ENCODE results near the gene SLC22A1. TPM values are rescaled to one million over a fixed set of nuclear protein-coding genes. Genes with fewer than 3 reads are reported as not detected.

The SLC22A1 gene
- total and polyA plus RNA-seq, 10 of the 15 experiments (the other 5 are each of a cell fraction or from before 2014, with no cell fraction given): 0.09 to 0.28 (median 0.15) TPM; not detected in 3

- Histone ChIP-seq H3K9me3 (replicated peaks; ENCODE audit: control insufficient read depth, insufficient read depth, low read length) (no peaks in the 10 kb centered on the region), H3K4me1 (ENCODE audit: control insufficient read depth, insufficient read depth, low read length) (no peaks in the 10 kb centered on the region), H3K9ac (ENCODE audit: control insufficient read depth, insufficient read depth, low read length) (no peak overlapping the region), H3K27me3 (replicated peaks in 1 of 2; ENCODE audit: control insufficient read depth in 2 of 2, insufficient read depth in 2 of 2, low read length in 1 of 2) (no peaks in the 10 kb centered on the region), H3K27ac (ENCODE audit: control insufficient read depth, insufficient read depth) (no peak overlapping the region), H3K4me2 (ENCODE audit: control insufficient read depth, insufficient read depth) (no peak overlapping the region), H3K79me2 (ENCODE audit: control insufficient read depth, insufficient read depth, low read length) (no peaks in the 10 kb centered on the region), H3K4me3 (no peak overlapping the region), H2AFZ (ENCODE audit: control insufficient read depth, low read depth, low read length) (no peak overlapping the region), H4K20me1 (ENCODE audit: control insufficient read depth, insufficient read depth) (no peaks in the 10 kb centered on the region), H3K36me3 (ENCODE audit: control insufficient read depth in 2 of 2, insufficient read depth in 2 of 2, low read length in 1 of 2) (peaks cover 24 to 30% of the 10 kb centered on the region in 2 experiments)
- intact Hi-C loops (cut with micrococcal nuclease; ENCODE audit: unreplicated experiment) (no loop called here), in situ Hi-C loops (cut with MboI) (no loop called here)
- ChIA-PET RAD21 (ENCODE audit: unreplicated experiment) (interaction anchor here (0.5 kb wide), 1 partner anchor 226 kb away, joined by 3 read pairs; no protein-coding TSS in a partner anchor), CTCF (interaction anchor here (1.2 to 2.3 kb wide), 3 partner anchors 11 to 367 kb away, joined by 3 to 6 read pairs (median 6); no protein-coding TSS in a partner anchor), POLR2A (no interaction called here), SMC1A (ENCODE audit: uncharacterized antibody, unreplicated experiment) (no interaction called here)
- WGBS (ENCODE audit: insufficient coverage, insufficient replicate concordance, low lambda C conversion rate, missing lambda C conversion rate): 93% methylated on average over 21 of the region's 21 CpGs
- FAIRE-seq (no peak), DNase-seq (ENCODE audit: low read depth, low spot score) (no peak), ATAC-seq (no peak)
- BruUV-seq (replicated peaks): no TSS peak
- TF ChIP-seq PML (IDR thresholded peaks at IDR 0.05; ENCODE audit: low read length): no peak
- no peak for TF ChIP-seq GATAD2B (conservative IDR thresholded peaks at IDR 0.05; ENCODE audit: low read depth)
- no peak for TF ChIP-seq MLLT1 (IDR thresholded peaks at IDR 0.05)
- no peak for TF ChIP-seq ETV6 (conservative IDR thresholded peaks at IDR 0.05 in 1 of 2, IDR thresholded peaks at IDR 0.05 in 1 of 2; ENCODE audit: borderline replicate concordance in 1 of 2, low read depth in 1 of 2)
- no peak for TF ChIP-seq IRF4 (IDR thresholded peaks at IDR 0.05; ENCODE audit: low read depth, low read length)
- no peak for TF ChIP-seq BCL3 (IDR thresholded peaks at IDR 0.05; ENCODE audit: borderline replicate concordance, insufficient read depth, low read depth, low read length, poor library complexity, severe bottlenecking)
- no peak for TF ChIP-seq ATF7 (IDR thresholded peaks at IDR 0.05; ENCODE audit: low read depth)
- TF ChIP-seq TAF1 (IDR thresholded peaks at IDR 0.05; ENCODE audit: borderline replicate concordance, low read depth, low read length): no peak
- no peak for TF ChIP-seq ZBED1 (IDR thresholded peaks at IDR 0.05; ENCODE audit: borderline replicate concordance)
- no peak for TF ChIP-seq IRF5 (IDR thresholded peaks at IDR 0.05; ENCODE audit: borderline replicate concordance)
- no peak for TF ChIP-seq MEF2A (IDR thresholded peaks at IDR 0.05; ENCODE audit: insufficient read depth, low read depth, low read length)
- TF ChIP-seq HDAC2 (IDR thresholded peaks at IDR 0.05): no peak
- no peak for TF ChIP-seq NKRF (conservative IDR thresholded peaks at IDR 0.05)
- no peak for TF ChIP-seq MEF2B (IDR thresholded peaks at IDR 0.05; ENCODE audit: partially characterized antibody, poor library complexity, severe bottlenecking)
- no peak for TF ChIP-seq NR2C1 (IDR thresholded peaks at IDR 0.05)
- TF ChIP-seq IRF3 (IDR thresholded peaks at IDR 0.05): no peak
Observed at GRCh38 chr6:160088784-160089533, 32.7 kb upstream of the SLC22A1 start.

All from GM12878 (cell line).